B cell (primary cell): ENCODE measurements around the gene ARHGEF3. TPM values are rescaled to one million over a fixed set of nuclear protein-coding genes. Genes with fewer than 3 reads are reported as not detected.

ENCODE experiments used
- ATAC-seq: fragments of 200-7000 bp; cut with Tn5 transposase; one replicate; pipeline ENCODE4 v1.10.0; 2021; ENCODE audit warnings: low read depth, mild to moderate bottlenecking, moderate number of reproducible peaks, moderate library complexity
- CTCF ChIA-PET: fragments of 350-600 bp; sonication (Branson Sonifier 250); formaldehyde crosslinking; loops from one replicate; lab custom pipeline; 2021; ENCODE audit warnings: antibody characterized with exemption, inconsistent platforms; lab: Charles Lee
- POLR2A ChIA-PET: fragments of 350-600 bp; sonication (Branson Sonifier 250); formaldehyde crosslinking; loops from one replicate; lab custom pipeline; 2021; ENCODE audit warnings: antibody characterized with exemption; lab: Charles Lee
- DNase-seq: peaks from one replicate; pipeline ENCODE4 v3.0.0; 2013
- H2AFZ ChIP-seq: 2 replicates; pipeline ENCODE4 v1.6.1; 2012; ENCODE audit warnings: mild to moderate bottlenecking, low read depth, low read length; ENCODE audit not compliant: insufficient read depth, poor library complexity, severe bottlenecking
- H3K27ac ChIP-seq, 2 donors: 1 replicate in 1 of 2; 2 replicates in 1 of 2; pipeline ENCODE4 v1.5.1; 2012 to 2013; ENCODE audit warnings: low read length in 2 of 2, mild to moderate bottlenecking in 2 of 2, moderate library complexity in 1 of 2
- H3K27me3 ChIP-seq, 4 experiments: fragments of 200-600 bp in 1 of 4; sonication (generic) in 1 of 4; replicated peaks in 1 of 4; 1 replicate in 2 of 4; 2 replicates in 2 of 4; pipeline versions ENCODE4 v1.6.1 to v1.7.0; 2013 to 2016; ENCODE audit warnings: low read length in 3 of 4, mild to moderate bottlenecking in 2 of 4, mixed read lengths in 1 of 4, moderate library complexity in 1 of 4; ENCODE audit not compliant: insufficient read depth in 4 of 4, control insufficient read depth in 3 of 4; ENCODE audit errors: control extremely low read depth in 1 of 4
- H3K36me3 ChIP-seq, 2 experiments: replicated peaks in 1 of 2; 1 replicate in 1 of 2; 2 replicates in 1 of 2; pipeline versions ENCODE4 v1.6.1 to v1.7.1; 2013; ENCODE audit warnings: low read length in 1 of 2; ENCODE audit not compliant: insufficient read depth in 2 of 2, control insufficient read depth in 1 of 2; ENCODE audit errors: control extremely low read depth in 1 of 2, extremely low read depth in 1 of 2
- H3K4me1 ChIP-seq, 2 donors: fragments of 200-600 bp in 1 of 2; sonication (generic) in 1 of 2; 1 replicate in 1 of 2; 2 replicates in 1 of 2; pipeline versions ENCODE4 v1.5.1 to v1.6.1; 2013 to 2017; ENCODE audit warnings: low read length in 2 of 2; ENCODE audit not compliant: control insufficient read depth in 2 of 2, insufficient read depth in 2 of 2
- H3K4me2 ChIP-seq: replicated peaks from 2 replicates; pipeline ENCODE3; 2012; ENCODE audit warnings: mild to moderate bottlenecking, low read depth, low read length; ENCODE audit not compliant: poor library complexity, severe bottlenecking
- H3K4me3 ChIP-seq, 5 experiments: fragments of 200-600 bp in 1 of 5; sonication (generic) in 1 of 5; 1 replicate in 3 of 5; 2 replicates in 2 of 5; pipeline versions ENCODE4 v1.5.1 to v1.7.0; 2011 to 2016; ENCODE audit warnings: low read length in 4 of 5, mild to moderate bottlenecking in 4 of 5, low read depth in 2 of 5, control low read depth in 1 of 5, moderate library complexity in 1 of 5; ENCODE audit not compliant: insufficient read depth in 1 of 5; ENCODE audit errors: control extremely low read depth in 1 of 5, extremely low read depth in 1 of 5
- H3K79me2 ChIP-seq: fragments of 200-600 bp; sonication (generic); one replicate; pipeline ENCODE4 v1.6.0; 2016; ENCODE audit warnings: low read length; ENCODE audit not compliant: control insufficient read depth, insufficient read depth
- H3K9ac ChIP-seq: fragments of 200-600 bp; sonication (generic); 2 replicates; pipeline ENCODE4 v1.6.1; 2017; ENCODE audit warnings: mild to moderate bottlenecking, low read length, moderate library complexity
- H3K9me3 ChIP-seq, 3 donors: one replicate each; pipeline versions ENCODE4 v1.6.1 to v1.7.1; 2013; ENCODE audit warnings: low read length in 2 of 3; ENCODE audit not compliant: control insufficient read depth in 2 of 3, insufficient read depth in 1 of 3; ENCODE audit errors: control extremely low read depth in 1 of 3
- H4K20me1 ChIP-seq: 2 replicates; pipeline ENCODE4 v1.6.0; 2012; ENCODE audit warnings: mild to moderate bottlenecking, low read length; ENCODE audit not compliant: insufficient read depth, control insufficient read depth, poor library complexity, severe bottlenecking
- H3K27ac Mint-ChIP-seq: one replicate; pipeline ENCODE4 v1.8.0; 2021; ENCODE audit warnings: mixed read lengths
- H3K27me3 Mint-ChIP-seq: one replicate; pipeline ENCODE4 v1.8.0; 2021; ENCODE audit warnings: mixed read lengths
- H3K4me1 Mint-ChIP-seq: one replicate; pipeline ENCODE4 v1.8.0; 2021; ENCODE audit warnings: mixed read lengths
- H3K4me3 Mint-ChIP-seq: one replicate; pipeline ENCODE4 v1.8.0; 2021; ENCODE audit warnings: mixed read lengths
- H3K9me3 Mint-ChIP-seq: one replicate; pipeline ENCODE4 v1.8.0; 2022; ENCODE audit warnings: mixed read lengths; ENCODE audit not compliant: insufficient read depth
- CTCF ChIP-seq: fragments of 200-600 bp; IDR thresholded peaks from one replicate; pipeline ENCODE4 v1.8.0; 2022; ENCODE audit warnings: antibody characterized with exemption, mild to moderate bottlenecking
- EZH2 ChIP-seq: IDR thresholded peaks from 2 replicates; pipeline ENCODE4 v1.6.1; 2012; ENCODE audit warnings: borderline replicate concordance, low read depth, mild to moderate bottlenecking, moderate library complexity, low read length; ENCODE audit not compliant: insufficient read depth, poor library complexity, severe bottlenecking
- WGBS: methylation state at CpG from one replicate; pipeline ENCODE4 v1.1.5; 2013; ENCODE audit warnings: missing lambda C conversion rate; ENCODE audit not compliant: insufficient coverage; 5-methylcytosine and 5-hydroxymethylcytosine counted together
- intact Hi-C: fragments of 100-400 bp; cut with micrococcal nuclease; formaldehyde crosslinking; loops from one replicate; pipeline ENCODE4 v1.10.0; 2022
- polyA plus RNA-seq: library from polyadenylated mRNA; depleted of rRNA; stranded (reverse); fragments of >200 nt; gene quantifications from 2 replicates; pipeline ENCODE4 v1.2.3, GENCODE V29; 2012
- total RNA-seq, 2 donors: library from RNA; stranded (reverse); fragments of 120-200 nt in 1 of 2; gene quantifications; 1 replicate in 1 of 2; 2 replicates in 1 of 2; pipeline versions ENCODE4 v1.2.3 to v1.2.4, GENCODE V29; 2013 to 2022

Gene ARHGEF3
- total and polyA plus RNA-seq, 2 donors (not counting 1 experiment from before 2014, with no cell fraction given) = 30.8 to 33.5 TPM

- TF ChIP-seq CTCF (no peak), EZH2 (no peak)
- Histone ChIP-seq H4K20me1 (no peaks in the 10 kb centered on the region), H3K4me1 (peaks cover 55 to 77% of the 10 kb centered on the region in 2 donors), H3K27ac (peak overlapping the region; percentile 71 to 78), H3K79me2 (peaks cover 80% of the 10 kb centered on the region), H3K36me3 (peaks cover 0 to 4% of the 10 kb centered on the region in 2 experiments), H3K9me3 (no peaks in the 10 kb centered on the region), H3K4me2 (peak overlapping the region; percentile 61), H3K4me3 (peak overlapping the region in 1 of 5 experiments; percentile 45), H3K9ac (peak overlapping the region; percentile 41), H3K27me3 (no peaks in the 10 kb centered on the region), H2AFZ (peak overlapping the region; percentile 41)
- peak overlapping the region; percentile 91 for H3K27ac Mint-ChIP-seq
- CTCF ChIA-PET = interaction anchor here (0.7 to 10.4 kb wide), 10 partner anchors 9 to 1404 kb away, joined by 3 to 190 read pairs (median 4); partner anchors contain the start of genes ARHGEF3 and TASOR
- H3K4me1 Mint-ChIP-seq = peaks cover 82% of the 10 kb centered on the region
- peak; percentile 99 for ATAC-seq
- WGBS = 33% methylated on average over 7 of the region's 8 CpGs
- intact Hi-C loops = loop anchor here (1.0 kb wide), 3 partner anchors 15 to 29 kb away; no protein-coding TSS in a partner anchor
- POLR2A ChIA-PET = interaction anchor here (0.6 to 1.8 kb wide), 4 partner anchors 16 to 80 kb away, joined by 3 to 15 read pairs (median 8); partner anchors contain the start of gene ARHGEF3
- H3K4me3 Mint-ChIP-seq = peak overlapping the region; percentile 52
- no peaks in the 10 kb centered on the region for H3K9me3 Mint-ChIP-seq
- DNase-seq = peak; percentile 87
- H3K27me3 Mint-ChIP-seq = no peaks in the 10 kb centered on the region
Measured at GRCh38 chr3:56783644-56784447, 17.9 kb downstream of the ARHGEF3 start.
